Measurements from ENCODE around the gene DERA.

DNA sequence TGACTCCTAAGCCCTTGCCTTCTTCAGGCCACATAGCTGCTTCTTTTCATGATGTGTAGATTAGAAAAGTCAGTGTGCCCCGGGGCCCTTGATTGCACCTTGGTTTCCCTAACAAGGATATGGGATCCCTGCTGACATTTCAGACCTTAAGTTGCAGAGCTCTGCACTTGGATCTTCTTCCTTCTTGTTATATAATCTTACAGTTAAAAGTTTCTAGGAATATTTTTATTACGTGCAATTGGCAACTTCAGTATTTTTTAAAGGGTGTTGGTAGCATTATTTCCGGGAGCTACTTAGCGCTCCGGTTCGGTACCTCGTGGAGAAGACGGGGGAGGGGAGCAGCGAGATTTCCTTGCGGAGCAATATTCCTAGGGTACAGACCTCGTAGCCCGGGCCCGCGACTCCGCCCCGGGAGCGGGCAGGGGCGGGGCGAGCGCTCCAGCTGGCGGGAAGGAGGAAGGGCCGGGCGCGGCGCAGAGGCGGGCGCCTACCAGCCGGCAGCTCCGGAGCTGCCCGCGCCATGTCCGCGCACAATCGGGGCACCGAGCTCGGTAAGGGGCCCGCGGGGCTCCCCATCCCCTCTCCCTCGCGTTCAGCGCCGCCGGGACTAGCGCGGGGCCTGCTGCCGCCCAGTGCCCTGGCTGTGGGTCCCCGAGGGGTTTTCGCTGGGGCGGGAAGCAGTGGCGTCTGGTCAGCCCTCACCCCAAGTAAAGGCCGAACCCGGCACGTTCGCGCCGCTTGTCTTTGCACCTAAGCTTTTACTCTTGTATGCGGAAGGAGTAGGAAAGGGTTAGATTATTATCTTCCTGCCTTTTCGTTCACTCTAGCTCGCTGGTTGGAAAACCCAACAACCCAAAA, at the start of gene DERA:
- TF ChIP-seq, protein P1, sequence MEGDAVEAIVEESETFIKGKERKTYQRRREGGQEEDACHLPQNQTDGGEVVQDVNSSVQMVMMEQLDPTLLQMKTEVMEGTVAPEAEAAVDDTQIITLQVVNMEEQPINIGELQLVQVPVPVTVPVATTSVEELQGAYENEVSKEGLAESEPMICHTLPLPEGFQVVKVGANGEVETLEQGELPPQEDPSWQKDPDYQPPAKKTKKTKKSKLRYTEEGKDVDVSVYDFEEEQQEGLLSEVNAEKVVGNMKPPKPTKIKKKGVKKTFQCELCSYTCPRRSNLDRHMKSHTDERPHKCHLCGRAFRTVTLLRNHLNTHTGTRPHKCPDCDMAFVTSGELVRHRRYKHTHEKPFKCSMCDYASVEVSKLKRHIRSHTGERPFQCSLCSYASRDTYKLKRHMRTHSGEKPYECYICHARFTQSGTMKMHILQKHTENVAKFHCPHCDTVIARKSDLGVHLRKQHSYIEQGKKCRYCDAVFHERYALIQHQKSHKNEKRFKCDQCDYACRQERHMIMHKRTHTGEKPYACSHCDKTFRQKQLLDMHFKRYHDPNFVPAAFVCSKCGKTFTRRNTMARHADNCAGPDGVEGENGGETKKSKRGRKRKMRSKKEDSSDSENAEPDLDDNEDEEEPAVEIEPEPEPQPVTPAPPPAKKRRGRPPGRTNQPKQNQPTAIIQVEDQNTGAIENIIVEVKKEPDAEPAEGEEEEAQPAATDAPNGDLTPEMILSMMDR (IDR thresholded peaks at IDR 0.05; ENCODE audit: insufficient read depth, low read length, poor library complexity, severe bottlenecking), result no peak
- TF ChIP-seq EZH2phosphoT487 (conservative IDR thresholded peaks at IDR 0.05; ENCODE audit: low read length), result no peak

Data from SU-DHL-6 (cell line).